ENCODE results near the gene TRIM72. TPM values are rescaled to one million over a fixed set of nuclear protein-coding genes. Genes with fewer than 3 reads are reported as not detected.
"Not testable (repeated sequence)": the region's sequence is repeated elsewhere in the genome, so short reads cannot be mapped to it uniquely, and the experiment has no call there.

TRIM72 gene
- total and polyA plus RNA-seq, 2 of the 8 experiments (the other 6 are each of a cell fraction or from before 2014, with no cell fraction given) = 0.57 to 2.1 TPM

DNA sequence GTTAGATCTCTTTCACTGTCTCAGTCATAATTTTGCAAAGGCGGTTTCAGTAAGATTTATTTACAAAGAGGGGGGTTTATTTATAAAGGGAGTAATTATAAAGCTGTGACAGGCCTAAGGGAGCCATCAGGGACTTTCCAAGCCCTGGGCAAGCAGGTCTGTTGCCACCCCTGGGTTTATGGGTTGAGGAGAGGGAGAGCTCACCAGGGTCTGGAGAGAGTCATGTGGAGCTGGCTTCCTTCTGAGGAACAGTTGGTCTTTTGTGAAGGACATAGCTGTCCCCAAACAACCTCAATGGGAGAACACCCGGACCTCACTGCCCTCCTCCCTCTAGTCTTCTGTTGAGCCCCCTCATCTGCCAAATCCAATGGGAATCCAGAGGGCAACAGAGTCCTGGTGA lies 55.6 kb downstream of the TRIM72 start (continued):
- TF ChIP-seq TBP (IDR thresholded peaks at IDR 0.05; ENCODE audit: low read depth, low read length) = no peak
- TF ChIP-seq EP300 (IDR thresholded peaks at IDR 0.05; ENCODE audit: borderline replicate concordance in 1 of 2, low read depth in 2 of 2, low read length in 2 of 2) = no peak
- TF ChIP-seq SRF (IDR thresholded peaks at IDR 0.05; ENCODE audit: low read depth, low read length) = no peak
- TF ChIP-seq JUN (IDR thresholded peaks at IDR 0.05; ENCODE audit: low read depth, low read length) = no peak
- no peak for TF ChIP-seq MAFK (IDR thresholded peaks at IDR 0.05; ENCODE audit: low read depth, low read length)

DNA sequence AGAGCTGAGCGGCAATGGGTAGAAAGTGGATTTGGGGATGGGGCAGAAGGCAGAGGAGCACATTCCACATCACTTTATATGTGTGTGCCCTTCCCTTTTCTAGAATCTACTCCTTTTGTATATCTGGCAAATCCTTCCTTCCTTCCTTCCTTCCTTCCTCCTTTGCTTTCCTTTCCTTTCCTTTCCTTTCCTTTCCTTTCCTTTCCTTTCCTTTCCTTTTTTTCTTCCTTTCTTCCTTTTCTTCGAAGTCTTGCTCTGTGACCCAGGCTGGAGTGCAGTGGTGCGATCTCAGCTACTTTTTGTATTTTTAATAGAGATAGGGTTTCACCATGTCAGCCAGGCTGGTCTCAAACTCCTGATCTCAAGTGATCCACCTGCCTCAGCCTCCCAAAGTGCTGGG lies 56.1 kb downstream of the TRIM72 start:
- H3K36me3 ChIP-seq (ENCODE audit: control insufficient read depth in 2 of 4, insufficient read depth in 4 of 4, low read length in 3 of 4); H3K4ac ChIP-seq (replicated peaks; ENCODE audit: insufficient read length, low read depth, low read length); H3K9ac ChIP-seq (replicated peaks in 1 of 4; ENCODE audit: extremely low read depth in 1 of 4, low read depth in 3 of 4, low read length in 3 of 4); H2BK20ac ChIP-seq (ENCODE audit: low read length); H3K27me3 ChIP-seq (replicated peaks in 1 of 4; ENCODE audit: control insufficient read depth in 3 of 4, extremely low read depth in 1 of 4, insufficient read depth in 3 of 4, low read length in 3 of 4); H3K14ac ChIP-seq (ENCODE audit: insufficient read length); H2AFZ ChIP-seq (ENCODE audit: low read length); H3K18ac ChIP-seq (ENCODE audit: extremely low read depth, low read length); H3K23me2 ChIP-seq (ENCODE audit: low read depth, low read length); H4K5ac ChIP-seq (ENCODE audit: insufficient read length, low read depth, low read length); H3K79me1 ChIP-seq (ENCODE audit: low read depth, low read length); H2BK15ac ChIP-seq (ENCODE audit: low read length); H3K79me2 ChIP-seq (ENCODE audit: control insufficient read depth in 1 of 2, insufficient read depth in 2 of 2, low read length in 2 of 2); H2AK5ac ChIP-seq (ENCODE audit: low read depth, low read length); H3K27ac ChIP-seq (ENCODE audit: low read depth, low read length); H4K20me1 ChIP-seq (replicated peaks in 1 of 2; ENCODE audit: control insufficient read depth in 1 of 2, insufficient read depth in 2 of 2, low read length in 2 of 2); H2BK12ac ChIP-seq (ENCODE audit: low read depth, low read length); POLR2A ChIA-PET (ENCODE audit: partially characterized antibody); H2BK5ac ChIP-seq (ENCODE audit: low read depth, low read length); H3K4me2 ChIP-seq (ENCODE audit: insufficient read depth in 1 of 2, low read depth in 2 of 2, low read length in 2 of 2); H2BK120ac ChIP-seq (replicated peaks; ENCODE audit: low read depth, low read length); H3K23ac ChIP-seq (ENCODE audit: insufficient read length); H3K56ac ChIP-seq (replicated peaks; ENCODE audit: insufficient read length, low read depth, low read length); DNase-seq (ENCODE audit: low read depth in 1 of 2, low spot score in 2 of 2); FAIRE-seq; H3K4me3 ChIP-seq (ENCODE audit: extremely low read depth in 1 of 4, insufficient read depth in 2 of 4, low read depth in 3 of 4, low read length in 4 of 4); H3K9me3 ChIP-seq (ENCODE audit: insufficient read depth in 2 of 2, low read depth in 1 of 2, low read length in 1 of 2); H3K4me1 ChIP-seq (replicated peaks in 1 of 4; ENCODE audit: control insufficient read depth in 3 of 4, insufficient read depth in 4 of 4, low read length in 3 of 4); H4K8ac ChIP-seq (ENCODE audit: extremely low read depth, insufficient read depth, low read length): not testable (repeated sequence)
- H4K91ac ChIP-seq (replicated peaks; ENCODE audit: insufficient read length, low read length) = peak overlapping the region; percentile 85
- WGBS, 2 experiments (ENCODE audit: extremely low coverage in 1 of 2, insufficient coverage in 1 of 2, insufficient read length in 1 of 2, insufficient replicate concordance in 2 of 2, low coverage in 1 of 2, low lambda C conversion rate in 2 of 2, missing lambda C conversion rate in 1 of 2) = 61% methylated on average over 3 of the region's 3 CpGs; no CpG with 5 or more reads in 1 of the 2 experiments
- CTCF ChIA-PET (ENCODE audit: partially characterized antibody) = interaction anchor here (0.6 to 2.4 kb wide), 4 partner anchors 55 to 288 kb away, joined by 3 to 6 read pairs (median 4); no protein-coding TSS in a partner anchor

Data from H1 (cell line).